DMS79 treated with DMSO at 0.1 percent for 48 hours (cell line): ENCODE results near the gene UTP4.
"Not testable (repeated sequence)": the region's sequence is repeated elsewhere in the genome, so short reads cannot be mapped to it uniquely, and the experiment has no call there.

Experiments
- DNase-seq: peaks from one replicate; lab custom pipeline; 2025; lab: John Stamatoyannopoulos, UW

Gene UTP4

GRCh38 chr16:69110406-69110805 is 22.0 kb upstream of the UTP4 start:
- DNase-seq, result no peak

- DNase-seq, result no peak
Measured at GRCh38 chr16:69111216-69111875, 21.1 kb upstream of the UTP4 start.

GRCh38 chr16:69111876-69112230 is 20.6 kb upstream of the UTP4 start:
- no peak for DNase-seq

- no peak for DNase-seq
Measured at GRCh38 chr16:69112285-69113129, 19.9 kb upstream of the UTP4 start.

- no peak for DNase-seq
Measured at GRCh38 chr16:69113216-69113615, 19.2 kb upstream of the UTP4 start.

GRCh38 chr16:69114346-69114975 is 18.0 kb upstream of the UTP4 start:
- no peak for DNase-seq

- no peak for DNase-seq
Measured at GRCh38 chr16:69114976-69115355, 17.5 kb upstream of the UTP4 start.

- no peak for DNase-seq
Measured at GRCh38 chr16:69115361-69115760, 17.1 kb upstream of the UTP4 start.

- no peak for DNase-seq
Measured at GRCh38 chr16:69115837-69116236, 16.6 kb upstream of the UTP4 start.

- no peak for DNase-seq
Measured at GRCh38 chr16:69116256-69116875, 16.1 kb upstream of the UTP4 start.

- no peak for DNase-seq
Measured at GRCh38 chr16:69116906-69117305, 15.5 kb upstream of the UTP4 start.

GRCh38 chr16:69118468-69118867 is 14.0 kb upstream of the UTP4 start:
- DNase-seq, result no peak

- DNase-seq, result no peak
Measured at GRCh38 chr16:69118994-69119393, 13.5 kb upstream of the UTP4 start.

- no peak for DNase-seq
Measured at GRCh38 chr16:69119536-69119935, 12.9 kb upstream of the UTP4 start.

- no peak for DNase-seq
Measured at GRCh38 chr16:69120096-69120664, 12.3 kb upstream of the UTP4 start.

GRCh38 chr16:69123910-69124309 is 8.5 kb upstream of the UTP4 start:
- peak; percentile 32 for DNase-seq

GRCh38 chr16:69124406-69124805 is 8.0 kb upstream of the UTP4 start:
- DNase-seq, result not testable (repeated sequence)

GRCh38 chr16:69124961-69125360 is 7.5 kb upstream of the UTP4 start:
- DNase-seq, result not testable (repeated sequence)

- no peak for DNase-seq
Measured at GRCh38 chr16:69126221-69126620, 6.2 kb upstream of the UTP4 start.

GRCh38 chr16:69126801-69127200 is 5.6 kb upstream of the UTP4 start:
- DNase-seq, result not testable (repeated sequence)

GRCh38 chr16:69127966-69128510 is 4.4 kb upstream of the UTP4 start:
- DNase-seq, result no peak

- DNase-seq, result no peak
Measured at GRCh38 chr16:69130461-69130860, 2.0 kb upstream of the UTP4 start.
